PFSK-1 (cell line): ENCODE data around the gene DAPL1.

Source experiments
- FOXP2 ChIP-seq: optimal IDR thresholded peaks from 2 replicates; pipeline ENCODE3; 2011; ENCODE audit warnings: borderline replicate concordance, control low read depth, inconsistent platforms; ENCODE audit not compliant: insufficient read depth; ENCODE audit errors: extremely low read length, extremely low read depth
- POLR2AphosphoS5 ChIP-seq: IDR thresholded peaks from 2 replicates; pipeline ENCODE4 v1.6.1; 2012; ENCODE audit warnings: low read depth, mild to moderate bottlenecking, control low read depth, low read length, moderate library complexity
- REST ChIP-seq, 2 experiments: IDR thresholded peaks; 2 replicates each; pipeline versions ENCODE4 v1.6.1 to v1.8.0; 2011 to 2012; ENCODE audit warnings: low read depth in 2 of 2, low read length in 2 of 2, control low read depth in 1 of 2, inconsistent platforms in 1 of 2, mild to moderate bottlenecking in 1 of 2, moderate library complexity in 1 of 2; ENCODE audit not compliant: insufficient read depth in 1 of 2
- SIN3A ChIP-seq: IDR thresholded peaks from 2 replicates; pipeline ENCODE4 v1.6.1; 2012; ENCODE audit warnings: mild to moderate bottlenecking, low read length, moderate library complexity, borderline replicate concordance; ENCODE audit not compliant: insufficient read depth
- TAF1 ChIP-seq: IDR thresholded peaks from 2 replicates; pipeline ENCODE4 v1.6.1; 2012; ENCODE audit warnings: low read length, control low read depth, borderline replicate concordance; ENCODE audit not compliant: insufficient read depth

Gene DAPL1

GRCh38 chr2:158835431-158835830 lies 40.3 kb downstream of the DAPL1 start:
- TF ChIP-seq TAF1 (no peak), SIN3A (no peak), FOXP2 (no peak), POLR2AphosphoS5 (no peak), REST (IDR thresholded peaks at IDR 0.05; ENCODE audit: insufficient read depth in 1 of 2, low read depth in 2 of 2, low read length in 2 of 2) (no peak)

GRCh38 chr2:158837645-158838044 lies 42.5 kb downstream of the DAPL1 start:
- TF ChIP-seq SIN3A, result no peak
- TF ChIP-seq POLR2AphosphoS5, result no peak
- no peak for TF ChIP-seq FOXP2
- TF ChIP-seq TAF1, result no peak
- no peak for TF ChIP-seq REST (IDR thresholded peaks at IDR 0.05; ENCODE audit: insufficient read depth in 1 of 2, low read depth in 2 of 2, low read length in 2 of 2)

- TF ChIP-seq REST (IDR thresholded peaks at IDR 0.05; ENCODE audit: insufficient read depth in 1 of 2, low read depth in 2 of 2, low read length in 2 of 2), result no peak
- no peak for TF ChIP-seq TAF1
- TF ChIP-seq POLR2AphosphoS5, result no peak
- TF ChIP-seq SIN3A, result no peak
- no peak for TF ChIP-seq FOXP2
Observed at GRCh38 chr2:158841850-158842249, 46.7 kb downstream of the DAPL1 start.

GRCh38 chr2:158845444-158845843 lies 50.3 kb downstream of the DAPL1 start:
- no peak for TF ChIP-seq TAF1
- no peak for TF ChIP-seq FOXP2

GRCh38 chr2:158845859-158846258 lies 50.7 kb downstream of the DAPL1 start:
- TF ChIP-seq SIN3A, result no peak
- TF ChIP-seq TAF1, result no peak
- TF ChIP-seq POLR2AphosphoS5, result no peak
- no peak for TF ChIP-seq REST (IDR thresholded peaks at IDR 0.05; ENCODE audit: insufficient read depth in 1 of 2, low read depth in 2 of 2, low read length in 2 of 2)
- no peak for TF ChIP-seq FOXP2
